GM23248 (cell line): ENCODE measurements around the gene MRPL49. TPM values are rescaled to one million over a fixed set of nuclear protein-coding genes. Genes with fewer than 3 reads are reported as not detected.

Experiments
- DNase-seq: peaks from one replicate; pipeline ENCODE4 v3.0.0-alpha.2; 2015
- H2AFZ ChIP-seq: fragments of 200-600 bp; sonication (generic); 2 replicates; pipeline ENCODE4 v1.6.1; 2016; ENCODE audit warnings: antibody characterized with exemption
- H3F3A ChIP-seq: fragments of 200-600 bp; sonication (generic); 2 replicates; pipeline ENCODE4 v1.6.1; 2016; ENCODE audit warnings: mild to moderate bottlenecking, antibody characterized with exemption, mixed run types; ENCODE audit not compliant: insufficient read depth
- H3K27ac ChIP-seq: fragments of 200-600 bp; sonication (generic); 2 replicates; pipeline ENCODE4 v1.5.1; 2016; ENCODE audit warnings: mild to moderate bottlenecking
- H3K27me3 ChIP-seq: fragments of 200-600 bp; sonication (generic); replicated peaks from 2 replicates; pipeline ENCODE4 v1.6.1; 2016; ENCODE audit warnings: mild to moderate bottlenecking; ENCODE audit not compliant: insufficient read depth
- H3K36me3 ChIP-seq: fragments of 200-600 bp; sonication (generic); 2 replicates; pipeline ENCODE4 v1.6.1; 2016; ENCODE audit warnings: low read depth, mild to moderate bottlenecking
- H3K4me1 ChIP-seq: fragments of 200-600 bp; sonication (generic); 2 replicates; pipeline ENCODE4 v1.6.1; 2016; ENCODE audit warnings: mild to moderate bottlenecking; ENCODE audit not compliant: insufficient read depth
- H3K4me2 ChIP-seq: fragments of 200-600 bp; sonication (generic); one replicate; pipeline ENCODE4 v1.6.1; 2016; ENCODE audit warnings: mild to moderate bottlenecking; ENCODE audit not compliant: unreplicated experiment
- H3K4me3 ChIP-seq: fragments of 200-600 bp; sonication (generic); 2 replicates; pipeline ENCODE4 v1.5.1; 2016; ENCODE audit warnings: mild to moderate bottlenecking
- H3K79me2 ChIP-seq: fragments of 200-600 bp; sonication (generic); 2 replicates; pipeline ENCODE4 v1.6.1; 2016; ENCODE audit warnings: mild to moderate bottlenecking; ENCODE audit not compliant: insufficient read depth
- H3K9ac ChIP-seq: fragments of 200-600 bp; sonication (generic); 2 replicates; pipeline ENCODE4 v1.6.1; 2016; ENCODE audit warnings: mild to moderate bottlenecking
- H3K9me2 ChIP-seq: fragments of 200-600 bp; sonication (generic); 2 replicates; pipeline ENCODE4 v1.6.1; 2016; ENCODE audit warnings: mixed run types, mild to moderate bottlenecking, moderate library complexity; ENCODE audit not compliant: insufficient read depth
- H3K9me3 ChIP-seq: fragments of 200-600 bp; sonication (generic); one replicate; pipeline ENCODE4 v1.6.1; 2017; ENCODE audit warnings: low read depth
- H4K20me1 ChIP-seq: fragments of 200-600 bp; sonication (generic); 2 replicates; pipeline ENCODE4 v1.6.0; 2016; ENCODE audit not compliant: insufficient read depth
- EZH2 ChIP-seq: fragments of 200-600 bp; sonication (generic); IDR thresholded peaks from 2 replicates; pipeline ENCODE4 v1.6.1; 2018; ENCODE audit warnings: antibody characterized with exemption, mild to moderate bottlenecking; ENCODE audit not compliant: insufficient read depth, poor library complexity, severe bottlenecking
- EZH2phosphoT487 ChIP-seq: fragments of 200-600 bp; sonication (generic); IDR thresholded peaks from 2 replicates; pipeline ENCODE4 v1.6.1; 2018; ENCODE audit warnings: antibody characterized with exemption, moderate library complexity, mild to moderate bottlenecking, low read depth; ENCODE audit not compliant: insufficient read depth
- WGBS, 2 experiments: methylation state at CpG; one replicate each; pipeline ENCODE4 v1.1.6; 2015 to 2017; ENCODE audit warnings: low lambda C conversion rate in 2 of 2, low coverage in 1 of 2; ENCODE audit errors: missing lambda C conversion rate in 2 of 2; 5-methylcytosine and 5-hydroxymethylcytosine counted together
- in situ Hi-C: fragments of 300-500 bp; cut with MboI; formaldehyde crosslinking; loops from 2 replicates; pipeline ENCODE4 v1.15.0; 2020
- polyA plus RNA-seq: library from polyadenylated mRNA; unstranded; fragments of >200 nt; fragmentation: Nextera tagmentation; extraction: Ambion mirVana; gene quantifications from 2 replicates; pipeline ENCODE4 v1.2.1, GENCODE V29; 2016
- total RNA-seq: library from RNA; depleted of rRNA; stranded (reverse); fragments of >200 nt; shearing (Covaris generic); gene quantifications from 2 replicates; pipeline ENCODE4 v1.2.3, GENCODE V29; 2014

Gene MRPL49
- total and polyA plus RNA-seq, 2 experiments from 2014 or later, result 53.3 to 78.4 TPM

DNA sequence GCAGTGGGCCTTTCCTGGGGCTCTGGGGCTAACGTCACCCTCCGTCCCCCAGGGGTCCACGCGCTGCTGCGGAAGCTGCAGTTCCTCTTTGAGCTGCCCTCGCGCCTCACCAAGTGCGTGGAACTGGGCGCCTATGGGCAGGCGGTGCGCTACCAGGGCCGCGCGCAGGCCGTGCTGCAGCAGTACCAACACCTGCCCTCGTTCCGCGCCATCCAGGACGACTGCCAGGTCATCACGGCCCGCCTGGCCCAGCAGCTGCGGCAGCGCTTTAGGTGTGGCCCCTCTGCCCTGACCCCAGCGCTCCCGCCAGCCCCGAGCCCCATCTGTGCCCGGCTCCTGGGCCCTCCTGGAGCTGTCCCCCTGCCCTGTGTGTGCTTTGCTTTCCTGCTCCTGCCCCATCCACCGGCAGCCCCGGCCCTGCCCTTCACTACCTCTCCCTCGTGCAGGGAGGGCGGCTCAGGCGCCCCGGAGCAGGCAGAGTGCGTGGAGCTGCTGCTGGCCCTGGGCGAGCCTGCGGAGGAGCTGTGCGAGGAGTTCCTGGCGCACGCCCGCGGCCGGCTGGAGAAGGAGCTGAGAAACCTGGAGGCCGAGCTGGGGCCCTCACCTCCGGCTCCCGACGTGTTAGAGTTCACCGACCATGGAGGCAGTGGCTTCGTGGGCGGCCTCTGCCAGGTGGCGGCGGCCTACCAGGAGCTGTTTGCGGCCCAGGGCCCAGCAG, 14.2 kb upstream of the MRPL49 start:
- no peaks in the 10 kb centered on the region for H3K27me3 ChIP-seq
- no peak overlapping the region for H2AFZ ChIP-seq
- WGBS, 2 experiments, result 93 to 94% methylated on average over 43 to 52 of the region's 52 CpGs
- H3K4me2 ChIP-seq, result no peak overlapping the region
- no peak overlapping the region for H3K27ac ChIP-seq
- H3K4me1 ChIP-seq, result peaks cover 6% of the 10 kb centered on the region; the same call in 1 of the 2 replicates
- H3K9ac ChIP-seq, result no peak overlapping the region
- TF ChIP-seq EZH2phosphoT487 (no peak), EZH2 (no peak)
- no peaks in the 10 kb centered on the region for H3K9me3 ChIP-seq
- H3F3A ChIP-seq, result 0 out of 2 replicates have a peak, but pooled peaks cover 6% of the 10 kb centered on the region
- H3K4me3 ChIP-seq, result no peak overlapping the region
- H3K9me2 ChIP-seq, result no peaks in the 10 kb centered on the region
- H4K20me1 ChIP-seq, result no peaks in the 10 kb centered on the region
- H3K79me2 ChIP-seq, result peaks cover 20% of the 10 kb centered on the region
- no peak for DNase-seq
- H3K36me3 ChIP-seq, result no peaks in the 10 kb centered on the region
- in situ Hi-C loops, result no loop called here

DNA sequence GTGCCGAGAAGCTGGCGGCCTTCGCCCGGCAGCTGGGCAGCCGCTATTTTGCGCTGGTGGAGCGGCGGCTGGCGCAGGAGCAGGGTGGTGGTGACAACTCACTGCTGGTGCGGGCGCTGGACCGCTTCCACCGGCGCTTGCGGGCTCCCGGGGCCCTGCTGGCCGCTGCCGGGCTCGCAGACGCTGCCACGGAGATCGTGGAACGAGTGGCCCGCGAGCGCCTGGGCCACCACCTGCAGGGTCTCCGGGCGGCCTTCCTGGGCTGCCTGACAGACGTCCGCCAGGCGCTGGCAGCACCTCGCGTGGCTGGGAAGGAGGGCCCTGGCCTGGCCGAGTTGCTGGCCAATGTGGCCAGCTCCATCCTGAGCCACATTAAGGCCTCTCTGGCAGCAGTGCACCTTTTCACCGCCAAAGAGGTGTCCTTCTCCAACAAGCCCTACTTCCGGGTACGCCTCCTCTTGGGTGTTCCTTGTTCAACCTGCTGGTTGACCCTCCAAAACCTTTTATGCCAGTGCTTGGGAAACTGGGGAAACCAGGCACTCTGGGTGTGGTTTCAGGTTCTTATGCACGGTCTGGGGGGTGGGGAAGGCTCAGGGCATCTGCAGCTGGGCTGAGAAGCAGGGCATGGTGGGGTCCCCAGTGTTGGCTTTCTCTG, 13.5 kb upstream of the MRPL49 start:
- H3K27ac ChIP-seq, result no peak overlapping the region
- in situ Hi-C loops, result no loop called here
- TF ChIP-seq EZH2 (no peak), EZH2phosphoT487 (no peak)
- H3K4me1 ChIP-seq, result peaks cover 9% of the 10 kb centered on the region; the same call in 1 of the 2 replicates
- H3K4me2 ChIP-seq, result no peak overlapping the region
- H3K9ac ChIP-seq, result no peak overlapping the region
- H2AFZ ChIP-seq, result no peak overlapping the region
- H3K9me2 ChIP-seq, result no peaks in the 10 kb centered on the region
- no peak overlapping the region for H3K4me3 ChIP-seq
- no peaks in the 10 kb centered on the region for H3K36me3 ChIP-seq
- no peaks in the 10 kb centered on the region for H3K27me3 ChIP-seq
- H3K9me3 ChIP-seq, result no peaks in the 10 kb centered on the region
- 0 out of 2 replicates have a peak, but pooled peaks cover 6% of the 10 kb centered on the region for H3F3A ChIP-seq
- DNase-seq, result no peak
- H4K20me1 ChIP-seq, result no peaks in the 10 kb centered on the region
- peaks cover 20% of the 10 kb centered on the region for H3K79me2 ChIP-seq
- WGBS, 2 experiments, result 92% methylated on average over 37 to 38 of the region's 38 CpGs

DNA sequence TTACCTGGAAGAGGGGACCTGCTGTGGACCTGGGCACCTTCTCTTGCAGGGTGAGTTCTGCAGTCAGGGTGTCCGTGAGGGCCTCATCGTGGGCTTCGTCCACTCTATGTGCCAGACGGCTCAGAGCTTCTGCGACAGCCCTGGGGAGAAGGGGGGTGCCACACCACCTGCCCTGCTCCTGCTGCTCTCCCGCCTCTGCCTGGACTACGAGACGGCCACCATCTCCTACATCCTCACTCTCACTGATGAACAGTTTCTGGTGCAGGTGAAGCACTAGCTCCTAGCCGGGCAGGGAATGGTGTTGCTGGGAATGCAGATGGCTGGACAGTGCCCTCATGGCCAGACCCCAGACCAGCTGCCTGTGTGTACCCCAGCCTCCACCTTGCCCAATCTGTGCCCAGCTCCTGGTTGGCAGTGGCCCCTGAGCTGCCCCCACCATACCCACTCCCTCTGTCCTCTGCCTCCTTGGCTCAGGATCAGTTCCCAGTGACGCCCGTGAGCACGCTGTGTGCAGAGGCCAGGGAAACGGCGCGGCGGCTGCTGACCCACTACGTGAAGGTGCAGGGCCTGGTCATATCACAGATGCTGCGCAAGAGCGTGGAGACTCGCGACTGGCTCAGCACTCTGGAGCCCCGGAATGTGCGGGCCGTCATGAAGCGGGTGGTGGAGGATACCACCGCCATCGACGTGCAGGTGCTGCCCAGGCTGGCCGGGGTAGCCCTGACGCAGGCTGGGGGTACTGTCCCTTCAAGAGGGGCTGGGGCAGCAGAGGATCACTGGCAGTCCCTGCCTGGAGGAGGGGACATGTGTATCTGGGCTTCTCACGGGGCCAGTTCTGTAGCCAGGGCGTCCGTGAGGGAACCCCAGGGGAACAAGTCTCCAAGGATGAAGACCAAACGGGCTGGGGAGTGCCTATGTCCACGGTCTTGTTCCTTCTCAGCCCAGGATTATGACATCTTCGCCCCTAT, 12.6 kb upstream of the MRPL49 start:
- DNase-seq, result no peak
- no peaks in the 10 kb centered on the region for H3K9me3 ChIP-seq
- peaks cover 12% of the 10 kb centered on the region for H3K79me2 ChIP-seq
- TF ChIP-seq EZH2, result no peak
- H3F3A ChIP-seq, result 0 out of 2 replicates have a peak, but pooled peaks cover 6% of the 10 kb centered on the region
- in situ Hi-C loops, result no loop called here
- no peak overlapping the region for H3K9ac ChIP-seq
- no peak overlapping the region for H2AFZ ChIP-seq
- no peaks in the 10 kb centered on the region for H4K20me1 ChIP-seq
- no peak overlapping the region for H3K27ac ChIP-seq
- no peaks in the 10 kb centered on the region for H3K27me3 ChIP-seq
- no peak overlapping the region for H3K4me2 ChIP-seq
- no peaks in the 10 kb centered on the region for H3K9me2 ChIP-seq
- WGBS, 2 experiments, result 86 to 87% methylated on average over 34 to 36 of the region's 36 CpGs
- no peaks in the 10 kb centered on the region for H3K36me3 ChIP-seq
- H3K4me3 ChIP-seq, result no peak overlapping the region
- H3K4me1 ChIP-seq, result peaks cover 9% of the 10 kb centered on the region; the same call in 1 of the 2 replicates

DNA sequence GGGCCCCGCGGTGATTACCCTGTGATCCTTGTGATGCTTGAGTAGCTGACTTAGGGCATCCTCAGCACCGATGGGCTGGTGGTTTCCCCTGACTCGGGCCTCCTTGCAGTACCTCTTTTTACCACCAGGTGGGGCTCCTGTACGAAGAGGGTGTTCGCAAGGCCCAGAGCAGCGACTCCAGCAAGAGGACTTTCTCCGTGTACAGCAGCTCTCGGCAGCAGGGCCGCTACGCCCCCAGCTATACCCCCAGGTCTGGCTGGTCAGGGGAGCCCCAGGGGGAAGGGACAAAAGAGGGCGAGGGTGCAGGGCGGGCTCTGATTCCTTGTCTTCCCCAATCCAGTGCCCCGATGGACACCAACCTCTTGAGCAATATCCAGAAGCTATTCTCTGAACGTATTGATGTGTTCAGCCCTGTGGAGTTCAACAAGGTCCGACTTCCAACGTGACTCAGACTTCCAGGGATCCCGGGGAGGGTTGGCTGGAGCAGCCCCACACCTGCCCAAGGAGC, 11.7 kb upstream of the MRPL49 start:
- H3K27ac ChIP-seq, result no peak overlapping the region
- H2AFZ ChIP-seq, result no peak overlapping the region
- peak; percentile 86 for DNase-seq
- WGBS, 2 experiments, result 10 to 11% methylated on average over 18 of the region's 18 CpGs
- H3K9ac ChIP-seq, result no peak overlapping the region
- H3K9me3 ChIP-seq, result no peaks in the 10 kb centered on the region
- H3K9me2 ChIP-seq, result no peaks in the 10 kb centered on the region
- H3K4me2 ChIP-seq, result no peak overlapping the region
- H3K4me3 ChIP-seq, result no peak overlapping the region
- H3K36me3 ChIP-seq, result no peaks in the 10 kb centered on the region
- H3K27me3 ChIP-seq, result no peaks in the 10 kb centered on the region
- in situ Hi-C loops, result no loop called here
- no peak for TF ChIP-seq EZH2
- TF ChIP-seq EZH2phosphoT487, result no peak
- peaks cover 4% of the 10 kb centered on the region for H3K79me2 ChIP-seq
- H4K20me1 ChIP-seq, result no peaks in the 10 kb centered on the region
- H3F3A ChIP-seq, result 0 out of 2 replicates have a peak, but pooled peaks cover 6% of the 10 kb centered on the region
- peaks cover 9% of the 10 kb centered on the region; the same call in 1 of the 2 replicates for H3K4me1 ChIP-seq
